ENCODE data around the gene CDH5.

- no peak for TF ChIP-seq CTCF (IDR thresholded peaks at IDR 0.05)
- TF ChIP-seq POLR2A (IDR thresholded peaks at IDR 0.05): no peak
Observed at GRCh38 chr16:66355526-66355925, 11.0 kb upstream of the CDH5 start.
